GM10248 (cell line): ENCODE results near the gene ATP13A4.
A peak's percentile ranks its signal among the peaks of the same experiment; 100 is the strongest.

ENCODE experiments used
- CTCF ChIA-PET: fragments of 300-600 bp; sonication (Branson Sonifier 250); formaldehyde crosslinking; extraction: SDS; loops from one replicate; lab custom pipeline; 2021; ENCODE audit warnings: antibody characterized with exemption; lab: Yijun Ruan, JAX
- POLR2A ChIA-PET: fragments of 350-650 bp; sonication (Branson Sonifier 250); formaldehyde crosslinking; extraction: SDS; loops from one replicate; lab custom pipeline; 2020; ENCODE audit warnings: antibody characterized with exemption; lab: Yijun Ruan, JAX
- DNase-seq: peaks from one replicate; pipeline ENCODE4 v3.0.0; 2012; ENCODE audit errors: extremely low spot score
- TF ChIP-seq, protein P1 (sequence below): IDR thresholded peaks from 2 replicates; pipeline ENCODE4 v1.5.1; 2012; ENCODE audit warnings: mild to moderate bottlenecking, low read depth; ENCODE audit errors: extremely low read depth, missing control alignments, control extremely low read depth

Gene ATP13A4

DNA sequence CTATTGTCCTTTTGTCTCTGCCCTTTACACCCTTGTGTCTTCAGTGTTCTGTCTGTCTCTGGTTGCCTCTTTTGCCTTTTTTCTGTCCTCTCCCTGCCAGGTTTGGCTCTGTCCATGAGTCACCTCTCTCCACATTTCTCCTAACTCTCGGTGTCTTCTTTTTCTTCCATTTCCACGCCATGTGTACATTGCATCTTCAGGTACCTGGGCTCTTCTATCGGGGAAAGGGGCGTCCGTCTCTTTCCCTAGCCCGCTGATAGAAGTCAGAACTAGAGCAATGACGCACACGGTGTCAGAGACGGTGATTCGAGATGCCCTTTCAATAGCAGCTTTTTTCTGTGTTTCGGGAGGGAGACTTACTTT, 39.0 kb upstream of the ATP13A4 start:
- TF ChIP-seq, protein P1, sequence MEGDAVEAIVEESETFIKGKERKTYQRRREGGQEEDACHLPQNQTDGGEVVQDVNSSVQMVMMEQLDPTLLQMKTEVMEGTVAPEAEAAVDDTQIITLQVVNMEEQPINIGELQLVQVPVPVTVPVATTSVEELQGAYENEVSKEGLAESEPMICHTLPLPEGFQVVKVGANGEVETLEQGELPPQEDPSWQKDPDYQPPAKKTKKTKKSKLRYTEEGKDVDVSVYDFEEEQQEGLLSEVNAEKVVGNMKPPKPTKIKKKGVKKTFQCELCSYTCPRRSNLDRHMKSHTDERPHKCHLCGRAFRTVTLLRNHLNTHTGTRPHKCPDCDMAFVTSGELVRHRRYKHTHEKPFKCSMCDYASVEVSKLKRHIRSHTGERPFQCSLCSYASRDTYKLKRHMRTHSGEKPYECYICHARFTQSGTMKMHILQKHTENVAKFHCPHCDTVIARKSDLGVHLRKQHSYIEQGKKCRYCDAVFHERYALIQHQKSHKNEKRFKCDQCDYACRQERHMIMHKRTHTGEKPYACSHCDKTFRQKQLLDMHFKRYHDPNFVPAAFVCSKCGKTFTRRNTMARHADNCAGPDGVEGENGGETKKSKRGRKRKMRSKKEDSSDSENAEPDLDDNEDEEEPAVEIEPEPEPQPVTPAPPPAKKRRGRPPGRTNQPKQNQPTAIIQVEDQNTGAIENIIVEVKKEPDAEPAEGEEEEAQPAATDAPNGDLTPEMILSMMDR, result no peak
- POLR2A ChIA-PET, result interaction anchor here (0.7 kb wide), 1 partner anchor 477 kb away, joined by 3 read pairs; no protein-coding TSS in a partner anchor
- CTCF ChIA-PET, result no interaction called here
- peak; percentile 36 for DNase-seq

DNA sequence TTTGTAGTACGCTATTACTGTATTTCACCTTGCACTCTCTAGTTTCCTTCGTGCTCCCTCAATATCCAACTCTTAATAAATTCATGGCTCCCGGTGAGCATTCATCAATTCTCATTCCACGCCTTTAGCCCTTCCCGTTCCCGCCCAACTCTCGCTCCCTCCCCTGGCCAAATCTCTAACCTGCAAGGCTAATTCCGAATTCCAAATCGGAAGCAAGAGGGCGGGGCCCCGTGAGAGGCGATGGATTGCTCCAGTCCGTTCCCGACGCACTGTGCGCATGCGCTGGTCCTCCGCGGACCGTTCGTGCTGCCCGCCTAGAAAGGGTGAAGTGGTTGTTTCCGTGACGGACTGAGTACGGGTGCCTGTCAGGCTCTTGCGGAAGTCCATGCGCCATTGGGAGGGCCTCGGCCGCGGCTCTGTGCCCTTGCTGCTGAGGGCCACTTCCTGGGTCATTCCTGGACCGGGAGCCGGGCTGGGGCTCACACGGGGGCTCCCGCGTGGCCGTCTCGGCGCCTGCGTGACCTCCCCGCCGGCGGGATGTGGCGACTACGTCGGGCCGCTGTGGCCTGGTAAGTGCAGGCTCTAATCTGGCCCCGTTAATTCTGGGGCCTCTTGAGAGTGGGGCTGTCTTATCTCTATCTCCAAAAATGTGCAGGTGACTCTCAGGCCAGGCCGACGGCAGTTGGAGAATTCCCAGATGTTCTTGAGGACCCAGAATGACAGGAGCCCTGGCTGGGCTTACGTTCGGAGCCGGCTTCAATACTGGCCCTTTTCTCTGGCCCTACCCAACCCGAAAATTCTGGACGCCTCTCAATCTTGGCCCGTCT, 38.4 kb upstream of the ATP13A4 start, which contains the start of gene OPA1:
TSS of gene OPA1 (plus strand) at position 368 of the 827 bp plus-strand sequence. CDS start at position 538, 170 bp downstream.
- CTCF ChIA-PET, result interaction anchor here (1.0 kb wide), 1 partner anchor 1026 kb away, joined by 3 read pairs; no protein-coding TSS in a partner anchor
- TF ChIP-seq, protein P1, result no peak
- peak; percentile 97 for DNase-seq
- POLR2A ChIA-PET, result no interaction called here

DNA sequence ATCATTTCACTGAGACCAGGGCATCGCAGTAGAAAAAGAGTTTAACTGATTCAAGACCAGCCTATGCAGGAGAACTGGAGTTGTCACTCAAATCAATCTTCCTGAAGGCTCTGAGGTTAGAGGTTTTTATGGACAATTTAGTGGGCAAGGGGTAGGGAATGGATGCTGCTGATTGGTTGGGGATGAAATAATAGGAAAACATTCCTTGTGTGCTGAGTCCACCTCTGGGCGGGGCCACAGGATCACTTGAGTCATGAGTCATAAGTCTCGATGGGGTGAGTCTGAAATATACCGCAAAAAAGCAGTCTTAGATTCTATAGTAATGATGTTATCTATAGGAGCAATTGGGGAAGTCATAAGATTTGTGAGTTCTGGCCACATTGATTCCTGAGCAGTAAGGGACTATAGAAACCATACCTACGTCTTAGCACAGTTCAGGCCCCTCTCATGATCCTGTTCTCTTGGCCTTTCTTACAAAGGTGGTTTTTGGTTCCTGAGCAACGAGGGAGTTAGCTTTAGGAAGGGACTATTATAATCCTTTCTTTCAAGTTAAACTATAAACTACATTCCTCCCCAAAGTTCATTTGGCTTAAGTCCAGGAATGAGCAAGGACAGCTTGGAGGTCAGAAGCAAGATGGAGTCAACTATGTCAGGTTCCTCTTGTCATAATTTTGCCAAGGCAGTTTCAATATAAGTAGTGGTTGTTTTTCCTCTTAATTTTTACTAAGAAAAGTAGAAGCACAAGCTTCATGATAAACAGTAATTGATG, 35.6 kb upstream of the ATP13A4 start:
- no peak for DNase-seq
- TF ChIP-seq, protein P1, result no peak
- POLR2A ChIA-PET, result no interaction called here
- CTCF ChIA-PET, result no interaction called here

DNA sequence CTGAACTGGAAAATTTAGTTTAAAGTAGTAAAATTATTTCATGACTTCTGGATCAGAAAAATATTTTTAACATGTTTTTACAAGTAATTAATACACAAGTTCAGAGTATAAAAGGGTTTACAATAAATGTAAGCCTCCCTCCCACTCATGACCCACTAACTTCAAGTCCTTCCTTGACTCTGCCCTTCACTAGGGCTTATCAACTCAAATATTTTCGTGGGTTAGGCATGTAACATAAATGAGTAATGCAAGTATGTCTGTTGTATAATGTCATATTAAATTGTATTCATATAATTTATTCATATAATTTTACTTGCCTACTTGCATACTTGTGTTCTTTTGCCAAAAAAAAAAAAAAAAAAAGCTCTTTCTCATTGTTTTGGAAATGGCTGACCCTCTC, 34.9 kb upstream of the ATP13A4 start:
- CTCF ChIA-PET, result no interaction called here
- TF ChIP-seq, protein P1, result no peak
- POLR2A ChIA-PET, result no interaction called here
- no peak for DNase-seq

DNA sequence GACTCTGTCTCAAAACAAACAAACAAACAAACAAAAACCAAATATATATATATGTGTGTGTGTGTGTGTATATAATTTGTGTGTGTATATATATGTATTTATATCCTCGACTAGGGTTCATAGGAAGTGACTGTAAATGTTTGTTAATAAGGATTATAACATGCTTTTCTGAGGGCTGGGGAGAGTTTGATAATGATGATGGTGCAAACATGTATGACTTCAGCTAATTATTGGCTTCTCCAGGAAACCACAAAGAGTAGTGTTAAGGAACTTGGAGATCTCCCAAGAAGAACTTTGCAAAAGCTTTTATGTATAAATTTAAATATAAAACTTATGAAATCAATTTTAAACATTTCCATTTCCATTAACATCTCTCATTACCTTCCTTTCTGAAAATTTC, 34.4 kb upstream of the ATP13A4 start:
- ChIA-PET POLR2A (no interaction called here), CTCF (no interaction called here)
- DNase-seq, result no peak
- TF ChIP-seq, protein P1, result no peak

DNA sequence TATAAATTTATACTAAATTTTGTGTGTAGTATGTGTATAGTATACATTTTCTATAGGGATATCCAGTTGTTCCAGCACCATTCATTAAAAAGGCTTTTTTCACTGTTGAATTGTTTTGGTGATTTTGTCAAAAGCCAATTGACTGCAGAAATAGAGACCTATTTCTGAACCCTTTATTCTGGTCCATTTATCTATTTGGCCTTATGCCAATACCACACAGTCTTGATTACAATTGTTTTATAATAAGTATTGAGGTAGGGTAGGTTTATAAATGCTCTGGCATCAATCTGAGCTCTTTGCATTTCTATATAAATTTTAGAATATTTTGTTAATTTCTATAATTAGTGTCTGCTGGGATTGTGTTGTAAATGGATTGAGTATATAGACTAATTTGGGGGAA, 31.8 kb upstream of the ATP13A4 start:
- no peak for DNase-seq
- CTCF ChIA-PET, result no interaction called here
- POLR2A ChIA-PET, result no interaction called here
- TF ChIP-seq, protein P1, result no peak
